Smooth muscle cell (in vitro differentiated cells): ENCODE data around the gene NCDN. TPM values are rescaled to one million over a fixed set of nuclear protein-coding genes. Genes with fewer than 3 reads are reported as not detected.

ENCODE experiments used
- DNase-seq: peaks from one replicate; lab custom pipeline; 2025; ENCODE audit not compliant: unreplicated experiment; lab: John Stamatoyannopoulos, UW
- H2AFZ ChIP-seq: fragments of 200-600 bp; sonication (generic); 2 replicates; pipeline ENCODE4 v1.6.0; 2016; ENCODE audit warnings: antibody characterized with exemption, low read depth, mild to moderate bottlenecking
- H3F3A ChIP-seq: fragments of 200-600 bp; sonication (generic); 2 replicates; pipeline ENCODE4 v1.6.0; 2017; ENCODE audit warnings: antibody characterized with exemption, low read depth
- H3K27ac ChIP-seq: fragments of 200-600 bp; sonication (generic); 2 replicates; pipeline ENCODE4 v1.5.1; 2016; ENCODE audit warnings: low read depth, mild to moderate bottlenecking
- H3K27me3 ChIP-seq: fragments of 200-600 bp; sonication (generic); 2 replicates; pipeline ENCODE4 v1.6.1; 2016; ENCODE audit warnings: low read depth, mild to moderate bottlenecking
- H3K36me3 ChIP-seq: fragments of 200-600 bp; sonication (generic); 2 replicates; pipeline ENCODE4 v1.5.1; 2016; ENCODE audit warnings: low read depth
- H3K4me1 ChIP-seq: fragments of 200-600 bp; sonication (generic); 2 replicates; pipeline ENCODE4 v1.5.1; 2016; ENCODE audit warnings: low read depth
- H3K4me2 ChIP-seq: fragments of 200-600 bp; sonication (generic); 2 replicates; pipeline ENCODE4 v1.6.0; 2016; ENCODE audit warnings: mild to moderate bottlenecking
- H3K4me3 ChIP-seq: fragments of 200-600 bp; sonication (generic); 2 replicates; pipeline ENCODE4 v1.5.1; 2016; ENCODE audit warnings: mild to moderate bottlenecking
- H3K79me2 ChIP-seq: fragments of 200-600 bp; sonication (generic); 2 replicates; pipeline ENCODE4 v1.6.0; 2016; ENCODE audit warnings: low read depth, mild to moderate bottlenecking
- H3K9ac ChIP-seq: fragments of 200-600 bp; sonication (generic); 2 replicates; pipeline ENCODE4 v1.6.0; 2016; ENCODE audit warnings: low read depth
- H3K9me3 ChIP-seq: fragments of 200-600 bp; sonication (generic); replicated peaks from 2 replicates; pipeline ENCODE4 v1.5.1; 2016; ENCODE audit warnings: low read depth
- H4K20me1 ChIP-seq: fragments of 200-600 bp; sonication (generic); 2 replicates; pipeline ENCODE4 v1.6.0; 2016; ENCODE audit warnings: low read depth
- WGBS: methylation state at CpG from one replicate; pipeline ENCODE4 v1.1.7; 2016; ENCODE audit warnings: low lambda C conversion rate; 5-methylcytosine and 5-hydroxymethylcytosine counted together
- polyA plus RNA-seq: library from polyadenylated mRNA; unstranded; fragments of >200 nt; fragmentation: Nextera tagmentation; extraction: Ambion mirVana; gene quantifications from 2 replicates; pipeline ENCODE4 v1.2.1, GENCODE V29; 2016
- total RNA-seq: library from RNA; depleted of rRNA; stranded (reverse); fragments of >200 nt; gene quantifications from 2 replicates; pipeline ENCODE4 v1.2.3, GENCODE V29; 2014
- TF ChIP-seq, protein P1 (sequence below): fragments of 200-600 bp; sonication (generic); IDR thresholded peaks from 2 replicates; pipeline ENCODE4 v1.5.1; 2017; ENCODE audit warnings: borderline replicate concordance, mild to moderate bottlenecking, antibody characterized with exemption; ENCODE audit not compliant: insufficient read depth, poor library complexity, severe bottlenecking

Gene NCDN
- total and polyA plus RNA-seq, 2 experiments from 2014 or later: 12.2 to 25.8 TPM

DNA sequence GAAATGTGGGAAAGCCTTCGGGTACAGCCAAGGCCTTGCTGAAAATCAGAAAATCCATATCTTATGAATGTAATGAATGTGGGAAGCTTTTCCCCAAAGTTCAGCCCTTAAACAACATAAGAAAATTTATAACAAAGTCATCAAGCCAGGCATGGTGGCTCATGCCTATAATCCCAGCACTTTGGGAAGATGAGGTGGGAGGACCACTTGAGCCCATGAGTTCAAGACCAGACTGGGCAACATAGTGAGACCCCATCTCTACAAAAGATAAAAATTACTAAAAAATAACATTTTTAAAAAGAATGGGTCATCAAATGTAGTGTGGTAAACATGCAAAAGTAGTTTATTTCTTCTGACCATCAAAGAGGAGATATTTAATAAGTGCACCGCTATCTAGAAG is 46.3 kb upstream of the NCDN start:
- Histone ChIP-seq H3K9me3 (no peaks in the 10 kb centered on the region), H4K20me1 (peaks cover 77% of the 10 kb centered on the region)

DNA sequence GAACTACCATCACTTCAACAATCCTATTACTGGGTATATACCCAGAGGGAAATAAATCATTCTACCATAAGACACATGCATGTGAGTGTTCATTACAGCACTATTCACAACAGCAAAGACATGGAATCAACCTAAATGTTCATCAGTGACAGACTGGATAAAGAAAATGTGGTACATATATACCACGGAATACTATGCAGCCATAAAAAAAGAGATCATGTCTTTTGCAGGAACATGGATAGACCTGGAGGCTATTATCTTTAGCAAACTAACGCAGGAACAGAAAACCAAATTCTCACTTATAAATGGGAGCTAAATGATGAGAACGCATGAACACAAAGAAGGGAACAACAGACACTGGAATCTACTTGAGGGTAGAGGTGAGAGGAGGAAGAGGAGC is 39.4 kb upstream of the NCDN start:
- Histone ChIP-seq H3K4me3 (no peak overlapping the region), H3K4me1 (no peaks in the 10 kb centered on the region), H3K79me2 (peaks cover 53% of the 10 kb centered on the region), H3K36me3 (no peaks in the 10 kb centered on the region), H3F3A (no peaks in the 10 kb centered on the region), H3K27ac (no peak overlapping the region), H4K20me1 (peaks cover 25% of the 10 kb centered on the region), H3K9ac (no peak overlapping the region), H3K4me2 (no peak overlapping the region), H3K9me3 (no peaks in the 10 kb centered on the region), H3K27me3 (no peaks in the 10 kb centered on the region), H2AFZ (no peak overlapping the region)
- TF ChIP-seq, protein P1, sequence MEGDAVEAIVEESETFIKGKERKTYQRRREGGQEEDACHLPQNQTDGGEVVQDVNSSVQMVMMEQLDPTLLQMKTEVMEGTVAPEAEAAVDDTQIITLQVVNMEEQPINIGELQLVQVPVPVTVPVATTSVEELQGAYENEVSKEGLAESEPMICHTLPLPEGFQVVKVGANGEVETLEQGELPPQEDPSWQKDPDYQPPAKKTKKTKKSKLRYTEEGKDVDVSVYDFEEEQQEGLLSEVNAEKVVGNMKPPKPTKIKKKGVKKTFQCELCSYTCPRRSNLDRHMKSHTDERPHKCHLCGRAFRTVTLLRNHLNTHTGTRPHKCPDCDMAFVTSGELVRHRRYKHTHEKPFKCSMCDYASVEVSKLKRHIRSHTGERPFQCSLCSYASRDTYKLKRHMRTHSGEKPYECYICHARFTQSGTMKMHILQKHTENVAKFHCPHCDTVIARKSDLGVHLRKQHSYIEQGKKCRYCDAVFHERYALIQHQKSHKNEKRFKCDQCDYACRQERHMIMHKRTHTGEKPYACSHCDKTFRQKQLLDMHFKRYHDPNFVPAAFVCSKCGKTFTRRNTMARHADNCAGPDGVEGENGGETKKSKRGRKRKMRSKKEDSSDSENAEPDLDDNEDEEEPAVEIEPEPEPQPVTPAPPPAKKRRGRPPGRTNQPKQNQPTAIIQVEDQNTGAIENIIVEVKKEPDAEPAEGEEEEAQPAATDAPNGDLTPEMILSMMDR: no peak
- DNase-seq: no peak
- 99% methylated on average over 3 of the region's 3 CpGs for WGBS

More for the DNA sequence above, 46.3 kb upstream of the NCDN start:
- no peak for DNase-seq
- WGBS: 97% methylated on average over 2 of the region's 2 CpGs
- Histone ChIP-seq H3K27ac (no peak overlapping the region), H3K27me3 (no peaks in the 10 kb centered on the region), H3K4me1 (no peaks in the 10 kb centered on the region), H3K4me2 (no peak overlapping the region), H3K36me3 (no peaks in the 10 kb centered on the region), H3K4me3 (no peak overlapping the region), H2AFZ (no peak overlapping the region), H3K79me2 (peaks cover 52% of the 10 kb centered on the region), H3F3A (no peaks in the 10 kb centered on the region), H3K9ac (no peak overlapping the region)
- TF ChIP-seq, protein P1: no peak

DNA sequence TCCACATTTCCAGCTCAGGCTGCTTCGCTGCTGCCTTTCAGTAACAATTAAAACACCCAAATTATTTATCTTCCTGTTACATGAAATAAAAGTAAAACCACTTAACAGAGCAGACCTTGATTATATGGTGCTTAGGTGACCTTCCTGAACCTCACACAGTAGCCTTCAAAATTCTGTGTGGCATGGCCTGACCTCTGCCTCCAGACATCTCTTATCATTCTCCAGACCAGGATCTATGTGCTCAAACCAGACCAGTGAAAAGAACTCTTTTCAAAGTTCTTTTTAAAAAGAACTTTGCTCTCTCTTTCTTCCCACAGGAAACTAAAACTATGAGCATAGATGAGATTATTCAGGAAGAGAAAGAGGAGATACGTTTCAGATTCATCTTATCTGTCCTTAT is 38.2 kb upstream of the NCDN start:
- Histone ChIP-seq H3K36me3 (no peaks in the 10 kb centered on the region), H3K27me3 (no peaks in the 10 kb centered on the region), H3K27ac (no peak overlapping the region), H3K4me3 (no peak overlapping the region), H3K9me3 (no peaks in the 10 kb centered on the region), H3K9ac (no peak overlapping the region), H3K4me1 (no peaks in the 10 kb centered on the region), H4K20me1 (peaks cover 14% of the 10 kb centered on the region), H3F3A (no peaks in the 10 kb centered on the region), H3K79me2 (peaks cover 44% of the 10 kb centered on the region), H2AFZ (no peak overlapping the region), H3K4me2 (no peak overlapping the region)
- 83% methylated on average over 2 of the region's 2 CpGs for WGBS
- TF ChIP-seq, protein P1: no peak
- no peak for DNase-seq

DNA sequence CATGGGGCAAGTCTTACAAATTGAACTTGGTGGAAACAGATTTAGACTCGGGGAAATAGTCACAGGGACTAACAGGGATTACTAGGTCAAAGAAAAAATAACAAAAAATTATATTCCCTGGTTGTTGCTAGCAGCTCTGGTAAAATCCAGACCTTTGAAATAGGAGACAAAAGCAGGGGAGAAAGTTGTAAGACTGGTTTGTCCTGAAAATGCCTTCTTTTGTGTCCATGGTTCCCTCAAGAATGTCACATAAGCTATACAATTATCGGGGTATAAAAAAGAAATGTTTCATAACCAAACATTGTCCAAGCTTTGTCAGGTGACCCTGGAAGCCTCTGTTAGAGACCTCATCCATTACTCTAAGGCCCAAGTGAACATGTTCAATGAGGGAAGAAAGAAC is 33.5 kb upstream of the NCDN start:
- WGBS: 53% methylated on average over 2 of the region's 2 CpGs
- no peak overlapping the region for H3K4me3 ChIP-seq
- peaks cover 2% of the 10 kb centered on the region for H3K79me2 ChIP-seq
- H3K27me3 ChIP-seq: no peaks in the 10 kb centered on the region
- no peaks in the 10 kb centered on the region for H3F3A ChIP-seq
- no peak overlapping the region for H3K9ac ChIP-seq
- peak overlapping the region; percentile 42 for H3K27ac ChIP-seq
- no peak for DNase-seq
- TF ChIP-seq, protein P1: no peak
- H3K36me3 ChIP-seq: peaks cover 5% of the 10 kb centered on the region
- H2AFZ ChIP-seq: no peak overlapping the region
- no peaks in the 10 kb centered on the region for H3K9me3 ChIP-seq
- H3K4me1 ChIP-seq: no peaks in the 10 kb centered on the region
- peaks cover 14% of the 10 kb centered on the region for H4K20me1 ChIP-seq
- peak overlapping the region; percentile 14 for H3K4me2 ChIP-seq
